Smooth muscle cell (in vitro differentiated cells): ENCODE measurements around the gene ZSWIM7. TPM values are rescaled to one million over a fixed set of nuclear protein-coding genes. Genes with fewer than 3 reads are reported as not detected.

Source experiments
- DNase-seq: peaks from one replicate; lab custom pipeline; 2025; ENCODE audit not compliant: unreplicated experiment; lab: John Stamatoyannopoulos, UW
- H2AFZ ChIP-seq: fragments of 200-600 bp; sonication (generic); 2 replicates; pipeline ENCODE4 v1.6.0; 2016; ENCODE audit warnings: antibody characterized with exemption, low read depth, mild to moderate bottlenecking
- H3F3A ChIP-seq: fragments of 200-600 bp; sonication (generic); 2 replicates; pipeline ENCODE4 v1.6.0; 2017; ENCODE audit warnings: antibody characterized with exemption, low read depth
- H3K27ac ChIP-seq: fragments of 200-600 bp; sonication (generic); 2 replicates; pipeline ENCODE4 v1.5.1; 2016; ENCODE audit warnings: low read depth, mild to moderate bottlenecking
- H3K27me3 ChIP-seq: fragments of 200-600 bp; sonication (generic); 2 replicates; pipeline ENCODE4 v1.6.1; 2016; ENCODE audit warnings: low read depth, mild to moderate bottlenecking
- H3K36me3 ChIP-seq: fragments of 200-600 bp; sonication (generic); 2 replicates; pipeline ENCODE4 v1.5.1; 2016; ENCODE audit warnings: low read depth
- H3K4me1 ChIP-seq: fragments of 200-600 bp; sonication (generic); 2 replicates; pipeline ENCODE4 v1.5.1; 2016; ENCODE audit warnings: low read depth
- H3K4me2 ChIP-seq: fragments of 200-600 bp; sonication (generic); 2 replicates; pipeline ENCODE4 v1.6.0; 2016; ENCODE audit warnings: mild to moderate bottlenecking
- H3K4me3 ChIP-seq: fragments of 200-600 bp; sonication (generic); 2 replicates; pipeline ENCODE4 v1.5.1; 2016; ENCODE audit warnings: mild to moderate bottlenecking
- H3K79me2 ChIP-seq: fragments of 200-600 bp; sonication (generic); 2 replicates; pipeline ENCODE4 v1.6.0; 2016; ENCODE audit warnings: low read depth, mild to moderate bottlenecking
- H3K9ac ChIP-seq: fragments of 200-600 bp; sonication (generic); 2 replicates; pipeline ENCODE4 v1.6.0; 2016; ENCODE audit warnings: low read depth
- H3K9me3 ChIP-seq: fragments of 200-600 bp; sonication (generic); replicated peaks from 2 replicates; pipeline ENCODE4 v1.5.1; 2016; ENCODE audit warnings: low read depth
- H4K20me1 ChIP-seq: fragments of 200-600 bp; sonication (generic); 2 replicates; pipeline ENCODE4 v1.6.0; 2016; ENCODE audit warnings: low read depth
- WGBS: methylation state at CpG from one replicate; pipeline ENCODE4 v1.1.7; 2016; ENCODE audit warnings: low lambda C conversion rate; 5-methylcytosine and 5-hydroxymethylcytosine counted together
- polyA plus RNA-seq: library from polyadenylated mRNA; unstranded; fragments of >200 nt; fragmentation: Nextera tagmentation; extraction: Ambion mirVana; gene quantifications from 2 replicates; pipeline ENCODE4 v1.2.1, GENCODE V29; 2016
- total RNA-seq: library from RNA; depleted of rRNA; stranded (reverse); fragments of >200 nt; gene quantifications from 2 replicates; pipeline ENCODE4 v1.2.3, GENCODE V29; 2014
- TF ChIP-seq, protein P1 (sequence below): fragments of 200-600 bp; sonication (generic); IDR thresholded peaks from 2 replicates; pipeline ENCODE4 v1.5.1; 2017; ENCODE audit warnings: borderline replicate concordance, mild to moderate bottlenecking, antibody characterized with exemption; ENCODE audit not compliant: insufficient read depth, poor library complexity, severe bottlenecking

The ZSWIM7 gene
- total and polyA plus RNA-seq, 2 experiments from 2014 or later = 11.7 to 23.6 TPM

DNA sequence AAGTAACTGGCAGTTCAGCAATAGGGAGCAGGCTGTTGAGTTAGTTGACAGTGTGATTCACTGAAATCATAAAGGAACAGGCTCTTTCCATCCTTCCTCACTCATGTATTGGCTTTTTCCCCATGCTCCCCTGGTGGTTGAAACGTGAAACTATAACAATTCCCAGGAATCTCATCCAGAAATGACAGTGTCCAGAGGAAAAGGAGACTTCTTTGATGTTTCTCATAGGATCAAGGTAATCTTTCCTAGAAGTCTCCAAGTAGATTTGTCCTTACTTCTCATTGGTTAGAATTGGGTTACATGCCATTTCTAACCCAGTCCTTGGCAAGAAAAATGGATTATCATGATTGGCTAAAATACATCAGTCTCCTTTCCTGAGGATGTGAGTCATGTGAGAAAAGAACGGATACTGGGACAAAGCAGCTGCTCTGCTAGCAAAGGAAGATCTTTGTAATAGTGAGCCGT, 14.5 kb upstream of the ZSWIM7 start:
- 27% methylated on average over 3 of the region's 3 CpGs for WGBS
- TF ChIP-seq, protein P1, sequence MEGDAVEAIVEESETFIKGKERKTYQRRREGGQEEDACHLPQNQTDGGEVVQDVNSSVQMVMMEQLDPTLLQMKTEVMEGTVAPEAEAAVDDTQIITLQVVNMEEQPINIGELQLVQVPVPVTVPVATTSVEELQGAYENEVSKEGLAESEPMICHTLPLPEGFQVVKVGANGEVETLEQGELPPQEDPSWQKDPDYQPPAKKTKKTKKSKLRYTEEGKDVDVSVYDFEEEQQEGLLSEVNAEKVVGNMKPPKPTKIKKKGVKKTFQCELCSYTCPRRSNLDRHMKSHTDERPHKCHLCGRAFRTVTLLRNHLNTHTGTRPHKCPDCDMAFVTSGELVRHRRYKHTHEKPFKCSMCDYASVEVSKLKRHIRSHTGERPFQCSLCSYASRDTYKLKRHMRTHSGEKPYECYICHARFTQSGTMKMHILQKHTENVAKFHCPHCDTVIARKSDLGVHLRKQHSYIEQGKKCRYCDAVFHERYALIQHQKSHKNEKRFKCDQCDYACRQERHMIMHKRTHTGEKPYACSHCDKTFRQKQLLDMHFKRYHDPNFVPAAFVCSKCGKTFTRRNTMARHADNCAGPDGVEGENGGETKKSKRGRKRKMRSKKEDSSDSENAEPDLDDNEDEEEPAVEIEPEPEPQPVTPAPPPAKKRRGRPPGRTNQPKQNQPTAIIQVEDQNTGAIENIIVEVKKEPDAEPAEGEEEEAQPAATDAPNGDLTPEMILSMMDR = peak; percentile 52
- no peak for DNase-seq
- H3K9ac ChIP-seq = no peak overlapping the region
- H3K4me1 ChIP-seq = no peaks in the 10 kb centered on the region
- peaks cover 10% of the 10 kb centered on the region for H3F3A ChIP-seq
- peaks cover 3% of the 10 kb centered on the region for H4K20me1 ChIP-seq
- peaks cover 6% of the 10 kb centered on the region for H3K36me3 ChIP-seq
- no peaks in the 10 kb centered on the region for H3K9me3 ChIP-seq
- H3K27me3 ChIP-seq = no peaks in the 10 kb centered on the region
- H3K4me3 ChIP-seq = no peak overlapping the region
- no peak overlapping the region for H2AFZ ChIP-seq
- H3K27ac ChIP-seq = peak overlapping the region; percentile 43
- H3K79me2 ChIP-seq = peaks cover 41% of the 10 kb centered on the region
- H3K4me2 ChIP-seq = no peak overlapping the region

DNA sequence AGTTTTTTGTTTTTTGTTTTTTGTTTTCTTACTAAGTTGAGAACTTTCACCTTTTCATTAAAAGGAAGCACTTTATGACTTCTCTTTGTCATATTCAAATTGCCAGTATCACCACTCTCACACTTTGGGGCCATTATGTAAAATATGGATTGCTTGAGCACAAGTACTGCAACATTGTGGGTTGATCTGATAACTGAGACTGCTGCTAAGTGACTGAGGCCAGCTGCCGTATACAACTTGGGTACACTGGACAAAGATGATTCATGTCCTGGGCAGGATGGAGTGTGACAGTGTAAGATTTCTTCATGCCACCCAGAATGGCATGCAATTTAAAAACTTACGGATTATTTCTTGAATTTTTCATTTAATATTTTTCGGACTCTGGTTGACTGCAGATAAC, 7.9 kb upstream of the ZSWIM7 start:
- Histone ChIP-seq H3K36me3 (peaks cover 28% of the 10 kb centered on the region), H3K27ac (no peak overlapping the region), H3K4me3 (no peak overlapping the region), H3K9me3 (no peaks in the 10 kb centered on the region), H3F3A (no peaks in the 10 kb centered on the region), H3K9ac (no peak overlapping the region), H3K79me2 (peaks cover 14% of the 10 kb centered on the region), H3K4me2 (no peak overlapping the region), H4K20me1 (no peaks in the 10 kb centered on the region), H2AFZ (no peak overlapping the region), H3K27me3 (no peaks in the 10 kb centered on the region), H3K4me1 (no peaks in the 10 kb centered on the region)
- DNase-seq = no peak
- TF ChIP-seq, protein P1 = no peak
- WGBS = 85% methylated on average over 3 of the region's 3 CpGs

DNA sequence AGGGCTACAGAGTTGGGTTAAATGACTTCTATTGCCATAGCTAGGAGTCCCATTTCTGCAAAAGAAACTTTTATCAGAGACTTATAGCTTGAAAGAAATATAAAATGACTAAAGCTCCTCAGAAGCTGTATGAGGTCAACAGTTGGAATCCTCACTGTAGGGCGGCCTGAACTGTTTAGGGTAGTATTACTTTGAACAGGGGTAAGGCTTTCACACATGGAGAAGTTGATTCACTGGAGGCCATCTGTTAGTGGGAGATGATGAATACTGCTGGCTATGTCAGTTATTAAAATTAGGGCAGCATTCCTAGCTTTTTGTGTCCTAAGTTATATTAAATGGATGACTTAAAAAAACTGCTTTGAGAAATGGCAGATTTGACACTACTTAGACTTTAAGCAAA, 6.1 kb upstream of the ZSWIM7 start:
- WGBS = 92% methylated on average over 1 of the region's 1 CpG
- Histone ChIP-seq H2AFZ (no peak overlapping the region), H3K4me2 (no peak overlapping the region), H3K36me3 (peaks cover 38% of the 10 kb centered on the region), H4K20me1 (peaks cover 9% of the 10 kb centered on the region), H3K9me3 (no peaks in the 10 kb centered on the region), H3K4me3 (no peak overlapping the region), H3K79me2 (peaks cover 32% of the 10 kb centered on the region), H3K27ac (no peak overlapping the region), H3K27me3 (no peaks in the 10 kb centered on the region), H3F3A (no peaks in the 10 kb centered on the region), H3K4me1 (peaks cover 7% of the 10 kb centered on the region), H3K9ac (no peak overlapping the region)
- TF ChIP-seq, protein P1 = no peak
- no peak for DNase-seq

DNA sequence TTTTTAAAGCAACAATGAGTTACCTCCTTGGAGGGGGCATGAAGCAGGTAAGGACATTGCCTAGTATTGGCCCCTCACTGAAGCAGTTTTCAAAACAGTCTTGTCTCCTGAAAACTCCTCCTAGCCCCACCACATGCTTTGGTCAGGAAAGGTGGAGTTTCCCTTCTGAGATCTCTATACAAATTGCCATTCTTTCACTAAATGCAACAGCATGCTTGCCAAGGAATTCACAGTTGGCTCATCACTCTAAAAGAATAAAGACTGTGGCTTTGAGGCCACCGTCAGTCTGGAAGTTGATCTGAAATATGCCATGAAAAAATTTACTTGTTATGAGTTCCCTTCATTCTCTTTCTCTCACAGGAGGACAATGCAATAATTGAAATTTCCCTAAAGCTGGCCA, 4.3 kb upstream of the ZSWIM7 start:
- TF ChIP-seq, protein P1 = no peak
- Histone ChIP-seq H2AFZ (no peak overlapping the region), H3F3A (no peaks in the 10 kb centered on the region), H3K4me1 (peaks cover 9% of the 10 kb centered on the region), H3K27me3 (no peaks in the 10 kb centered on the region), H3K9ac (no peak overlapping the region), H3K27ac (no peak overlapping the region), H3K9me3 (no peaks in the 10 kb centered on the region), H4K20me1 (peaks cover 11% of the 10 kb centered on the region), H3K79me2 (peaks cover 29% of the 10 kb centered on the region), H3K36me3 (peaks cover 34% of the 10 kb centered on the region), H3K4me3 (no peak overlapping the region), H3K4me2 (no peak overlapping the region)
- DNase-seq = no peak
- 97% methylated on average over 1 of the region's 1 CpG for WGBS
